Osteocyte (in vitro differentiated cells): ENCODE data around the gene HINFP. TPM values are rescaled to one million over a fixed set of nuclear protein-coding genes. Genes with fewer than 3 reads are reported as not detected.
A peak's percentile ranks its signal among the peaks of the same experiment; 100 is the strongest.
"Not testable (repeated sequence)": the region's sequence is repeated elsewhere in the genome, so short reads cannot be mapped to it uniquely, and the experiment has no call there.

Experiments used
- DNase-seq: peaks from one replicate; pipeline ENCODE4 v3.0.0; 2021; ENCODE audit warnings: mixed read lengths; ENCODE audit not compliant: unreplicated experiment; ENCODE audit errors: extremely low spot score
- H3K27ac Mint-ChIP-seq: one replicate; pipeline ENCODE4 v1.8.0; 2021; ENCODE audit warnings: mild to moderate bottlenecking, mixed read lengths; ENCODE audit not compliant: unreplicated experiment
- H3K27me3 Mint-ChIP-seq: one replicate; pipeline ENCODE4 v1.8.0; 2021; ENCODE audit warnings: mixed read lengths; ENCODE audit not compliant: unreplicated experiment
- H3K36me3 Mint-ChIP-seq: one replicate; pipeline ENCODE4 v1.8.0; 2021; ENCODE audit warnings: mixed read lengths; ENCODE audit not compliant: unreplicated experiment
- H3K4me1 Mint-ChIP-seq: one replicate; pipeline ENCODE4 v1.8.0; 2021; ENCODE audit warnings: mixed read lengths; ENCODE audit not compliant: unreplicated experiment
- H3K4me3 Mint-ChIP-seq: one replicate; pipeline ENCODE4 v1.8.0; 2021; ENCODE audit warnings: mild to moderate bottlenecking, moderate library complexity, mixed read lengths; ENCODE audit not compliant: unreplicated experiment
- H3K9me3 Mint-ChIP-seq: one replicate; pipeline ENCODE4 v1.8.0; 2021; ENCODE audit warnings: mixed read lengths; ENCODE audit not compliant: unreplicated experiment
- total RNA-seq: library from RNA; stranded (reverse); gene quantifications from 2 replicates; pipeline ENCODE4 v1.2.1, GENCODE V29; 2021
- TF ChIP-seq, protein P1 (sequence below): fragments of 200-600 bp; sonication (generic); IDR thresholded peaks from 2 replicates; pipeline ENCODE4 v1.5.0; 2021; ENCODE audit warnings: antibody characterized with exemption, mild to moderate bottlenecking, moderate library complexity

HINFP gene
- total RNA-seq, 1 donor from 2014 or later = 26.1 TPM

DNA sequence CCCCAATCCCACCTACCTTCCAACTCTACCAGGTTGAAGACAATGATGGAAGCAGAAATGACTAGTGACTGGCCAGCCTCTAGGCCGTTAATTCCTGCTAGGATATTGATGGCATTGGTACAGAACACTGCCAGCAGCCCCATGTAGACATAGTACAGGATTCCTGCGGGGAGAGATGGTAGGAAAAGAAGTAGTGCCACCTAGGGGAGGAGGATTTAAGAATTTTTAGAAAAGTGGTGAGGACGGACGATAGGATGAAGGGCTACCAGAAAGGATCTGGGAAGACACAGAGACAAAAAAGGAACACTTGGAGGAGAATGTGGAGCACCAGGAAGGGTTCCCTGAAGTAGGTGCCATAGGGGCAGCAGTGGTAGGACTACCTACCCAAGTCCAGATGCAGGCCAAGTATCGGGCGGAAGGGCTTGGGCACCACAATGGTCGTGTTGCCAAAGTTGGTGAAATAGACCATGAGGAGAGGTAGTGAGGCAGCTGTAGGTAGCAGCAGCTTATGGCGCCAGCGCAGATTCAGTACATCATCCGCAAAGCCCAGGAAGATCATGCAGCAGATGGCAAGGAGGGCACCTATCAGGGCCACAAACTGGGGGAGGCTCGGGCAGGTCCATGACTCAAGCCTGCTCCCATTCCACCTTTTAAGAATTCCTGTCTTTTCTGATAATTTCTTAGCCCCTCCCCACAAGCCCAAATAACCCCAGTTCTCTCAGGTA is 21.0 kb upstream of the HINFP start:
- H3K27me3 Mint-ChIP-seq = no peaks in the 10 kb centered on the region
- no peak for DNase-seq
- TF ChIP-seq, protein P1, sequence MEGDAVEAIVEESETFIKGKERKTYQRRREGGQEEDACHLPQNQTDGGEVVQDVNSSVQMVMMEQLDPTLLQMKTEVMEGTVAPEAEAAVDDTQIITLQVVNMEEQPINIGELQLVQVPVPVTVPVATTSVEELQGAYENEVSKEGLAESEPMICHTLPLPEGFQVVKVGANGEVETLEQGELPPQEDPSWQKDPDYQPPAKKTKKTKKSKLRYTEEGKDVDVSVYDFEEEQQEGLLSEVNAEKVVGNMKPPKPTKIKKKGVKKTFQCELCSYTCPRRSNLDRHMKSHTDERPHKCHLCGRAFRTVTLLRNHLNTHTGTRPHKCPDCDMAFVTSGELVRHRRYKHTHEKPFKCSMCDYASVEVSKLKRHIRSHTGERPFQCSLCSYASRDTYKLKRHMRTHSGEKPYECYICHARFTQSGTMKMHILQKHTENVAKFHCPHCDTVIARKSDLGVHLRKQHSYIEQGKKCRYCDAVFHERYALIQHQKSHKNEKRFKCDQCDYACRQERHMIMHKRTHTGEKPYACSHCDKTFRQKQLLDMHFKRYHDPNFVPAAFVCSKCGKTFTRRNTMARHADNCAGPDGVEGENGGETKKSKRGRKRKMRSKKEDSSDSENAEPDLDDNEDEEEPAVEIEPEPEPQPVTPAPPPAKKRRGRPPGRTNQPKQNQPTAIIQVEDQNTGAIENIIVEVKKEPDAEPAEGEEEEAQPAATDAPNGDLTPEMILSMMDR = peak; percentile 60
- peaks cover 19% of the 10 kb centered on the region for H3K36me3 Mint-ChIP-seq
- peaks cover 37% of the 10 kb centered on the region for H3K4me1 Mint-ChIP-seq
- H3K27ac Mint-ChIP-seq = peak overlapping the region; percentile 100
- no peaks in the 10 kb centered on the region for H3K9me3 Mint-ChIP-seq
- H3K4me3 Mint-ChIP-seq = peak overlapping the region; percentile 97

DNA sequence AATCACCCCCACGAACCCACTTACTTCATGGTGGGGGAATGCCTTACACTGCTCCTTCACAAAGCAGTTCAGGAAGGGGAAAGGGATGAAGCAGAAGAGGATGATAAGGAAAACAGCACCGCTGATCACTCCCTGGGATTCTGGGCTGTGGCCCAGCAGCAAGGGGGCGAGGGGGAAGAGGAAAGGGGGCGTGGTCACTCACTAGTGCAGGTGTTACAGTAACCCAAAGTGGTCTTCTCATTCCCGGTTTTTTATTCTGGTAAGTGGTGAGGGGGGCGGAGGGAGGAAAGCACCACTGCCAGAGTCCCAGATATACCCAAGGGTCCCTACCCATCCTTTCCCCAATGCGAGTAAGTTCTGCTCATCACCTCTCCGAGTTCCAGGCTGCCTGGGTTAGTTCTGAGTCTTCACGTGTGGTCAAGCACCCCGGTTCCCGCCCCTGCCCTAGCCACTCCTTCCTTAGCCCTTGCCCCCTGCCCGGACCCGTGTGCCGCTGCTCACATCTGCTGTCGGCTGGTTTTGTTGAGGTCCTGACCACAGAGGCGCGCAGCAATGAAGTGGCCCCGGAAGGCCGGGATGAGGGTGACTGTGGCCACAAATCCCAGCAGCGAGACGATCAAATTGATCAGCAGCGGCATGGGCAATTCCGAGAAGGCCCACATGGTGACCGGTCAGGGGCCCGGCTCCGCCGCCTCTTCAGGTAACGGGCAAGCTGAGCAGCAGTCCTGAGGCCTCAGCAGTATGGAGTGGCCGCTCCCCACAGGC is 20.2 kb upstream of the HINFP start:
- H3K4me1 Mint-ChIP-seq = peaks cover 31% of the 10 kb centered on the region
- H3K4me3 Mint-ChIP-seq = peak overlapping the region; percentile 97
- no peak for DNase-seq
- TF ChIP-seq, protein P1 = peak; percentile 17
- H3K27ac Mint-ChIP-seq = peak overlapping the region; percentile 100
- H3K27me3 Mint-ChIP-seq = no peaks in the 10 kb centered on the region
- H3K36me3 Mint-ChIP-seq = peaks cover 19% of the 10 kb centered on the region
- H3K9me3 Mint-ChIP-seq = no peaks in the 10 kb centered on the region

DNA sequence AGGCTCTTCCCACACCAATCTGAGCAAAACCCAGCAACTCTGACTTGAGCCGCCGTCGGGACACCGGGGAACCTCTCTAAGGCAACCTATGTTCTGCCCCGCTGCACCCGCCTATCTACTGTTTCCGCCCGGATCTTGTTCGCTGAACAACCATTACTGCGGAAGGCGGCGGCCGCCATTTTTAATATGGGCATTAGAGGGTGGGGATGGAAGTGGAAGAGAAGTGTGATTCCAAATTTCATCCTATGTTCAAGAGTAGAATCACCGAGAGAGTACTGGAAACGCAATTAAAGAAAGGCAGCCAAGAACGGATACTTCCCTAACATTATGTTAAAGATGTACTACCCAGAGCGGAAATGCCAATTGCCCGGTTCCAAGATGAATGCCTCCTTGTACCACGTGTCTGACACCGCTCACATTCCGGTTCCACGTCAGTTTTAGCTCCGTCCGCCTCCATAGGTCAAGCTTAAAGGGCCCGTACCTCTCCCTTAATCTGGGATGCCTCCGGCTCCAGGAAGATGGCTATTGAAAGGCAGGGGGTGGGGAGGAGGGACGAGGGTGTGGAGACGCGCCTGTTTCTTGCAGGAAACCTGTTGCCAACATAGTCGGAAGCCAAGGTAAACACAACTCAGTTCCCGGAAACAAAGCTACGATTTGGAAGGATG is 19.5 kb upstream of the HINFP start, which contains the start of gene DPAGT1:
DPAGT1 (minus strand) TSS at position 95 of the 665 bp plus-strand sequence. CDS start 198 bp downstream, outside the sequence.
- Mint-ChIP-seq H3K9me3 (no peaks in the 10 kb centered on the region), H3K4me1 (peaks cover 39% of the 10 kb centered on the region), H3K27ac (peak within 1 kb of the TSS; percentile 100), H3K27me3 (no peaks in the 10 kb centered on the region), H3K4me3 (peak within 1 kb of the TSS; percentile 97), H3K36me3 (peaks cover 14% of the 10 kb centered on the region)
- peak; percentile 93 for DNase-seq
- TF ChIP-seq, protein P1 = no peak

DNA sequence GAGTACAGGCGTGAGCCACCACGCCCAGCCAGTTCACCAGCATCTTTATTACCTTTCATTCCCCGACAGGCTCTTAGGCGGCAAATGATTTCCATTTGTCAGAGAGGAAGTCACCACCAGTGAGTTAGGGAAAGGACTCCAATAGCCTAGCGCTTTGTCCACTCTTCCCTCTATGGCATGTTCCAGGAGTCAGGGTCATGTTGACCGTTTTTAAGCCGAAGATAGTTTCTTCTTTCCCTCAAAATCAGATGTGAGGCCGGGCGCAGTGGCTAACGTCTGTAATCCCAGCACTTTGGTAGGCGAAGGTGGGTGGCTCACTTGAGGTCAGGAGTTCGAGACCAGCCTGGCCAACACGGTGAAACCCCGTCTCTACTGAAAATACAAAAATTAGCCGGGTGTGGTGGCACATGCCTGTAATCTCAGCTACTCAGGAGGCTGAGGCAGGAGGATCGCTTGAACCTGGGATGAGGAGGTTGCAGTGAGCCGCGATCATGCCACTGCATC is 18.2 kb upstream of the HINFP start:
- H3K36me3 Mint-ChIP-seq, H3K27me3 Mint-ChIP-seq, H3K9me3 Mint-ChIP-seq, DNase-seq: not testable (repeated sequence)
- peaks cover 41% of the 10 kb centered on the region for H3K4me1 Mint-ChIP-seq
- H3K4me3 Mint-ChIP-seq = peak overlapping the region; percentile 97
- H3K27ac Mint-ChIP-seq = peak overlapping the region; percentile 100

DNA sequence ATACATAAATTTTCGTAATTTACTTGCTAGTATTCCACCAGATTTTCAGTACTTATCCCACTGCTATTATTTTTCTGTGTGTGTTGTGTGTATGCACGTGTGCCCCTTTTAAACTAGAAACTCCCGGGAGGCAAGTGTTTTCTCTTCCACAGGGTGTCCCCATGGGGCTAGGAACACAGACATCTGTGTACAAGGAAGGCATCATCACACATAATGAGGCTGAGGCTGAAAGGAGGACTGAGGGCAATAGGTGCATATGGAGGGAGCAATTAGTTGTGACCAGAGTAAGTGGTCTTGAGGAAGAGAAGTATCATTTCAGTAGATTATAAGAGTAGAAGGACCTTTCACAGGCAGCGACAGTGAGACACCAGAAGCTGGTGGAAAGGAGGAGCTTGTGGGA is 17.6 kb upstream of the HINFP start:
- Mint-ChIP-seq H3K9me3 (no peaks in the 10 kb centered on the region), H3K27ac (peak overlapping the region; percentile 53), H3K36me3 (no peaks in the 10 kb centered on the region), H3K4me3 (peak overlapping the region; percentile 35), H3K27me3 (no peaks in the 10 kb centered on the region), H3K4me1 (peaks cover 46% of the 10 kb centered on the region)
- no peak for DNase-seq
- TF ChIP-seq, protein P1 = no peak
